ENCODE measurements around the gene GTSE1.
"Not testable (repeated sequence)": the region's sequence is repeated elsewhere in the genome, so short reads cannot be mapped to it uniquely, and the experiment has no call there.

The GTSE1 gene

GRCh38 chr22:46294784-46295183 lies 1.9 kb upstream of the GTSE1 start:
- DNase-seq = no peak

GRCh38 chr22:46295277-46295971 lies 1.2 kb upstream of the GTSE1 start:
- no peak for DNase-seq

GRCh38 chr22:46297151-46297812 lies 612 bp downstream of the GTSE1 start:
- DNase-seq = no peak

- no peak for DNase-seq
Measured at GRCh38 chr22:46299101-46299500, 2.4 kb downstream of the GTSE1 start.

DNA sequence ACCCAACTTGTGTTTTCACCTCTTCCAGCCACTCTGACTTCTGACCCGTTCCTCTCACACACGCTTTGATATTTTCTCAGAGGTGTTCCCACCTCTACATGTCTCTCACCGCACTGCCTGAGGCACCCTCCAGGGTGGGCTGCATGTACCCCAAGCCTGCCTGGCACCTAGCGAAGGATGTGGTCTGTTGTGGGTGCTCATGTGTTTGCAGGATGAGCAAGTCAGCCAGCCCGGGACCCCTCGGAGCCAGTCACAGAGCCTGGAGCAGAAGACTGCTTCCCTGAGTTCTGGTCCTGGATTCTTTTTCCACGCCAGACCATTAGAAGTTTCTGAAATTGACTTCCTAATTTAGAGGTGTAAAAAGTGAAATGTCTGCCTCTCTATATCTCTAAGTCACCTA lies 3.8 kb downstream of the GTSE1 start:
- DNase-seq = no peak

GRCh38 chr22:46303347-46303965 lies 6.8 kb downstream of the GTSE1 start:
- DNase-seq = no peak

- no peak for DNase-seq
Measured at GRCh38 chr22:46308283-46308988, 11.8 kb downstream of the GTSE1 start.

DNA sequence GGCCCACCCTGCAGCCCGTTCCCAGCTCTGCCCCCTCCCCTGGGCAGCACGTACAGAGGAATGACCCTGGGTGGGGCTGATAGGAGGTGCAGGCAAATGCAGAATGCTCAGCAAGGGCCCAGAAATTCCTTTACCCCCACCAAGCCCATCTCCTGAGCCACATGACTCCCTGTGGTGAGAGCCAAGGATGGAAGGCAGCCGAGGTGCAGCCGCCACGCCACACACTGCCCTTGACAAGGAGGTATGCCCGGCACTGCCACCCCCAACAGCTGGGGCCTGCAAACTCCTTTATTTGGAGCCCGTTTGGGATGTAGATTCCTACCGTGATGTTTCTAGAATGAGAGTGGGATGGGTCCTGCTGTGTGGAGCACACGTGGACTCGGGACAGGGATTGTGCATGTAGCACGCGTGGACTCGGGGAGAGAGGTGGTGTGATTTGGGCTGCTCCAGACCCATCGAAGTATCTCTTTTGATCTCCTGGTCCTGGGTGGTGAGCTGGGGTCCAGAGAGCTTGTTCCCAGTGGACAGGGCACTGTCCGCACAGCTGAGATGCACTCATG lies 12.9 kb downstream of the GTSE1 start:
- no peak for DNase-seq

DNA sequence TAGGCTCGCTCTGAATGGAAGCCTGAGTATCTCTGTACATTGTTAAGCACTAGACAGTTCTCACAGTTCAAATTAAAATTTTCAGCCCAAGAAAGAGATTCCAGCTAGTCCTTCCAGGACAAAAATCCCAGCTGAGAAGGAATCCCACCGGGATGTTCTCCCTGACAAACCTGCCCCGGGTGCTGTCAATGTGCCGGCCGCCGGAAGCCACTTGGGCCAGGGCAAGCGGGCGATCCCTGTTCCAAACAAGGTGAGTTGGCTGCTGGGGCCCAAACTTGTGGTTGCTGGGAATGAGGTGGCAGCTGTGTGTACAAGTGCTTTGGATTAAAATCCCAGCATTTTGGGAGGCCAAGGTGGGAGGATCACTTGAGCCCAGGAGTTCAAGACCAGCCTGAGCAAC lies 15.4 kb downstream of the GTSE1 start:
- no peak for DNase-seq

DNA sequence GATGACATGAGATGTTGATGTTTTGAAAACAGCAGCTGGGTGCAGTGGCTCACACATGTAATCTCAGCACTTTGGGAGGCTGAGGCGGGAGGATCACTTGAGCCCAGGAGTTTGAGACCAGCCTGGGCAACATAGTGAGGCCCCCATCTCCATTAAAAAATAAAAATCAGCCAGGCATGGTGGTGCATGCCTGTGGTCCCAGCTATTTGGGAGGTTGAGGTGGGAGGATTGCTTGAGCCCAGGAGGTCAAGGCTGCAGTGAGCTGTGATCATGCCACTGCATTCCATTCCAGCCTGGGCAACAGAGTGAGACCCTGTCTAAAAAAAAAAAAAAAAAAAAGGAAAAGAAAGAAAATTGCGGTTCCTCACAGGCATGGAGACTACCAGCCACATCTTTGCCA lies 16.2 kb downstream of the GTSE1 start:
- DNase-seq = not testable (repeated sequence)

DNA sequence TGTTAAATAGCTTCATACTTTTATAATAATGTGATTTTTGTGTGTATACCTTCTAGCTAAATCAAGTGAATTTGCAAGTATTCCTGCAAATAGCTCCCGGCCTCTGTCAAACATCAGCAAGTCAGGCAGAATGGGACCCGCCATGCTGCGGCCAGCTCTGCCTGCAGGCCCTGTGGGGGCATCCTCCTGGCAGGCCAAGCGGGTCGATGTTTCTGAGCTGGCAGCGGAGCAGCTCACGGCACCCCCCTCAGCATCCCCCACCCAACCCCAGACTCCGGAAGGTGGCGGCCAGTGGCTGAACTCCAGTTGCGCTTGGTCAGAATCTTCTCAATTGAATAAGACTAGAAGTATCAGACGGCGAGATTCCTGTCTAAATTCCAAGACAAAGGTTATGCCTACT lies 19.3 kb downstream of the GTSE1 start:
- DNase-seq = no peak

DNA sequence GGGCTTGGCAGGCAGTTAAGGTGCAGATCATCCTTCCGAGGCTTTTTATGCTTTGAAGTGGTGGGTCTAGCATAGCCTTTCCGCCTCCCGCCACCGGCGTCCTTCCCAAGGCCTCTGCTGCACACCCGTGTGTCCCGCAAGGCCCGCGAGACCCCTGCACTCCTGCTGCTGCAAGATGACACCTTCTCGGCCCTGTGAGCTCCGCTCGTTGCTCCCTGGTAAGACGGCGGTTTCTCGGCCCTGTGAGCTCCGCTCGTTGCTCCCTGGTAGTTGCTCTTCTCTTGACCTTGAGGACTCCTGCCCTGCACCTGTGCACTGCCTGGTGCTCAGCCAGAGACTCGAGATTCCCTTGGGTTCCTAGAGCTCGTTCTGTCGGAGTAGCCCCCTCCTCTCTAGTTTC lies 21.0 kb downstream of the GTSE1 start:
- no peak for DNase-seq

GRCh38 chr22:46318576-46318975 lies 21.9 kb downstream of the GTSE1 start:
- no peak for DNase-seq

GRCh38 chr22:46319319-46319718 lies 22.6 kb downstream of the GTSE1 start:
- no peak for DNase-seq

DNA sequence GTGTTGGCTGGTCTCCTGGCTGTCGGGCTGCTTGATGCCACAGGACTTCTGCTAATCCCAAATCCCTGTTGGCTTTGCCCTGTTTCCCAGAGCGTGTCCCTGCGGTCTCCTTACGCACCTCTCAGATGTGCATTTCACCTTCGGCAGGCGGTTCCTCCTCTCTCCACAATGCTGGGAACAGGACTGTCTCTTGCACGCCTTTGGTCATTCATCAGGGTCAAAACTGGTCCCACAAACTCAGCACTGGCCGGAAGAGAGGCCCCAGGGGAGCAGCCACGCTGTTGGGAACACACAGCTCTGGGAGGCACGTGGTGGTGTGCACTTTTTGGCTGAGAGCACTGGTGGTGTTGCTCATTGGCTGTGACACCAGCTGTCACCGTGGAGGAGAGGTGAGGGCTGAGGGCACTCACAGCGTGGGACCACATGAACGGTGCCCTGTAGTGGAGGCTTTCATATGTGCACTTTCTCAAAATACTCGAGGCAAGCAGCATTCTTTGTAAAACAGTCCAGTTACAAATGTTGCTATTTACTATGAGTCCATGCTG lies 23.6 kb downstream of the GTSE1 start:
- no peak for DNase-seq

DNA sequence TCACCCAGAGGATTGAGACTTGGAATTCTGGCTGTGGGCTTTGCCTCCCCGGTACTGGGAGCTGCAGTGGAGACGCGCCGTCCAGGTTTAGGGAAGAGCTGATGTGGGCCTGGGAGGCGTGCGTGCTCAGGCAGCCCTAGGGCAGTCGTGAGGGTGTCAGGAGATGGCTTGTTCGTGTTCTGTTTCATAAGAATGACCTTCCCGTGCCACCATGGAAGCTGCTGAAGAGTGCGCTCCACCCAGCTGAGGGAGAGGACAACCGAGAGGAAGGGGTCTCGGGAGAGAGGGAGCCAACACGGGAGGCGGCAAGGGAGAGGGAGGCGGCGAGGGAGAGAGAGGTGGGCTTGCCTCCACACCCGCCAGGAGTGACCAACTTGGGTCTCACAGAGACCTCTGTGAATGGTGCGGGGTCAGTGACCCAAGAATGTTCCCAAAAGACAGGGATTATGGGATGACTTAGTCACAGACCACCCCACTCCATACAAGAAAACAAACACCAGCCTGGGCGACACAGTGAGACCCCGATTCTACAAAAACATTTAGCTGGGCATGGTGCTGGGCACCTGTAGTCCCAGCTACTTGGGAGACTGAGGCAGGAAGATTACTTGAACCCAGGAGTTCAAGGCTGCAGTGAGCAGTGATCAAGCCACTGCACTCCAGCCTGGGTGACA lies 24.2 kb downstream of the GTSE1 start:
- no peak for DNase-seq

- no peak for DNase-seq
Measured at GRCh38 chr22:46322711-46323110, 26.0 kb downstream of the GTSE1 start.

DNA sequence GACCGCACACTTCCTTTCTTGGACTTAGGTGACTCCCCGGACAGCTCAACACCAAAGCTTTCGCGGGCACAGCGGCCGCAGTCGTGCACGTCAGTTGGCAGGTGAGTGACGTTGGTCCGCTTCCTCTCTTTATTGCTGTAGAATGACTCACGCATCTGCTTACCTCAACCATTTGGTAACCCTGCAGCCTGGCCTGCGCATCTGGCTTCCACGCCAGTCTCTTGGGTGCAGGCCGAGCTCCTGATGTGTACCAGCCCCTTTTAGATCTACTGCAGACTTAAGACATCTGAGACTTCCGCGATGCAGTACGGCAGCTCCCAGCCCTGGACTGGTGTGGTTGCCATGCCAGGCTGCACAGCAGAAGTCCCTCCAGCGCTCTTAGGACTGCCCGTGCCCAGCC lies 26.5 kb downstream of the GTSE1 start:
- no peak for DNase-seq

- DNase-seq = no peak
Measured at GRCh38 chr22:46326066-46326680, 29.5 kb downstream of the GTSE1 start.

DNA sequence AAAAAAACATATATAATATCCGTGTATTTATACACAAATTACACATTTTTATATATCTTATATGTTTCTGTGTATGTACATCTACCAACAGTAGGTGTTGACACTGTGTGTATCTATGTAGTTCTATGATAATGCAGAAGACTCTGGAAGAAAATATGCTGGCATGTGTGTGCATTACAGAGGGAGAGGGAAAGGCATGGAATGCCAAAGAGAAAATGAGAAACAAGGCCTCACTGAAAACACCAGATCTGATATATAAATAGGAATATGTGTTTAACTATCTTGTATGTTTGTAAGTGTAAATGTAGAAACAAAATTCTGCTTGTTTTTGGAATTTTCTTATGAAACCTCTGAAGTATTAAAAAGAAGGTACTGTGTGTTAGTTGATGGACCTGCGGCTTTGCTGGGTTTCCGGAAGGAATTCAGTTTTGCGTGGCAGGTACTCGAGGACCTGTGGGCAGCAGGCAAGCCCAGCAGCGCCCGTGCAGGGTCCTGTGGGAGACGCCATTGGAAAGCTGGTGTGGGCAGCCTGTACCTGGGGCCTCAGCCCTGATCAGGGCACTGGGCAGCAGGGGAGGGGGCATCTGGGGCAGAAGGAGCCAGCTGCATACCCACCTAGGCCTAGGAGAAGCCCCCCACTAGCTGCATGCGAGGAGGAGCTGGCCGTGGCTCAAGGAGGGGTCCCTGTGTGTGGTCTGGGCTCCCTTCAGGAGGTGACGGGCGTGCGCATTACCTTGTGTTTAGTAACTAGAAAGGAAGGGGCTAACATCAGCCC lies 31.2 kb downstream of the GTSE1 start:
- no peak for DNase-seq

- DNase-seq = no peak
Measured at GRCh38 chr22:46328797-46329196, 32.1 kb downstream of the GTSE1 start.
